DND-41 (cell line): Measurements from ENCODE around the gene NR2C2AP.

Experiments used
- ATAC-seq: fragments of 200-7000 bp; cut with Tn5 transposase; 3 replicates; pipeline ENCODE4 v1.9.1; 2021; ENCODE audit warnings: low read depth; ENCODE audit not compliant: insufficient read depth
- DNase-seq: peaks from one replicate; pipeline ENCODE4 v3.0.0-alpha.2; 2020
- H2AFZ ChIP-seq: 2 replicates; pipeline ENCODE4 v1.6.0; 2012; ENCODE audit warnings: low read depth, low read length
- H3K27ac ChIP-seq: 2 replicates; pipeline ENCODE4 v1.5.1; 2012; ENCODE audit warnings: low read length, inconsistent platforms
- H3K27me3 ChIP-seq: fragments of 200-600 bp; sonication (generic); 2 replicates; pipeline ENCODE4 v1.6.0; 2012; ENCODE audit warnings: low read length, mild to moderate bottlenecking, inconsistent platforms; ENCODE audit not compliant: insufficient read depth, poor library complexity
- H3K36me3 ChIP-seq: 2 replicates; pipeline ENCODE4 v1.5.1; 2012; ENCODE audit warnings: low read length, inconsistent platforms; ENCODE audit not compliant: insufficient read depth
- H3K4me1 ChIP-seq: 2 replicates; pipeline ENCODE4 v1.5.1; 2012; ENCODE audit warnings: mild to moderate bottlenecking, low read length; ENCODE audit not compliant: insufficient read depth
- H3K4me2 ChIP-seq: 2 replicates; pipeline ENCODE4 v1.6.0; 2012; ENCODE audit warnings: mild to moderate bottlenecking, moderate library complexity, low read length, inconsistent platforms; ENCODE audit not compliant: insufficient read depth
- H3K4me3 ChIP-seq, 2 experiments: fragments of 200-600 bp in 1 of 2; shearing (Covaris generic) in 1 of 2; 2 replicates each; pipeline ENCODE4 v1.5.1; 2012 to 2016; ENCODE audit warnings: inconsistent platforms in 2 of 2, low read length in 2 of 2, mild to moderate bottlenecking in 2 of 2, low read depth in 1 of 2, moderate library complexity in 1 of 2
- H3K79me2 ChIP-seq: 2 replicates; pipeline ENCODE4 v1.6.0; 2012; ENCODE audit warnings: low read length, inconsistent platforms; ENCODE audit not compliant: insufficient read depth
- H3K9ac ChIP-seq: 2 replicates; pipeline ENCODE4 v1.6.0; 2012; ENCODE audit warnings: low read depth, mild to moderate bottlenecking, inconsistent platforms, low read length, moderate library complexity
- H3K9me3 ChIP-seq: 2 replicates; pipeline ENCODE4 v1.5.1; 2012; ENCODE audit warnings: low read length, moderate library complexity, mild to moderate bottlenecking, inconsistent platforms; ENCODE audit not compliant: insufficient read depth, severe bottlenecking
- H4K20me1 ChIP-seq: 2 replicates; pipeline ENCODE4 v1.6.0; 2012; ENCODE audit warnings: low read length; ENCODE audit not compliant: insufficient read depth
- CTCF ChIP-seq: IDR thresholded peaks from 2 replicates; pipeline ENCODE4 v1.5.1; 2012; ENCODE audit warnings: borderline replicate concordance, low read length, moderate library complexity, mild to moderate bottlenecking; ENCODE audit not compliant: poor library complexity, severe bottlenecking; ENCODE audit errors: extremely low read depth
- EZH2 ChIP-seq: IDR thresholded peaks from 3 replicates; pipeline ENCODE4 v1.6.1; 2012; ENCODE audit warnings: borderline replicate concordance, low read depth, mild to moderate bottlenecking, moderate library complexity, low read length, inconsistent platforms; ENCODE audit not compliant: severe bottlenecking

The NR2C2AP gene

GRCh38 chr19:19226663-19227062 lies 23.4 kb upstream of the NR2C2AP start:
- Histone ChIP-seq H4K20me1 (no peaks in the 10 kb centered on the region), H3K4me2 (no peak overlapping the region), H3K4me1 (no peaks in the 10 kb centered on the region), H3K9ac (no peak overlapping the region), H3K36me3 (no peaks in the 10 kb centered on the region), H3K27me3 (no peaks in the 10 kb centered on the region), H3K79me2 (no peaks in the 10 kb centered on the region), H3K4me3 (no peak overlapping the region), H3K27ac (no peak overlapping the region), H3K9me3 (no peaks in the 10 kb centered on the region), H2AFZ (no peak overlapping the region)
- ATAC-seq (no peak), DNase-seq (no peak)
- TF ChIP-seq EZH2 = no peak
- no peak for TF ChIP-seq CTCF

GRCh38 chr19:19226204-19226603 lies 23.0 kb upstream of the NR2C2AP start:
- Histone ChIP-seq H3K4me3 (no peak overlapping the region), H3K27me3 (no peaks in the 10 kb centered on the region)
- TF ChIP-seq EZH2 (no peak), CTCF (no peak)

GRCh38 chr19:19224852-19225494 lies 21.8 kb upstream of the NR2C2AP start:
- TF ChIP-seq EZH2 (no peak), CTCF (no peak)
- no peaks in the 10 kb centered on the region for H3K36me3 ChIP-seq
- no peak for ATAC-seq
- H2AFZ ChIP-seq = no peak overlapping the region
- no peaks in the 10 kb centered on the region for H3K27me3 ChIP-seq
- no peak overlapping the region for H3K9ac ChIP-seq
- H3K79me2 ChIP-seq = no peaks in the 10 kb centered on the region
- no peaks in the 10 kb centered on the region for H4K20me1 ChIP-seq
- no peak overlapping the region for H3K4me3 ChIP-seq
- no peak overlapping the region for H3K4me2 ChIP-seq
- no peak overlapping the region for H3K27ac ChIP-seq
- H3K9me3 ChIP-seq = no peaks in the 10 kb centered on the region
- H3K4me1 ChIP-seq = no peaks in the 10 kb centered on the region
- no peak for DNase-seq

More at GRCh38 chr19:19226204-19226603, 23.0 kb upstream of the NR2C2AP start:
- no peak for DNase-seq
- Histone ChIP-seq H3K79me2 (no peaks in the 10 kb centered on the region), H3K9ac (no peak overlapping the region), H3K4me1 (no peaks in the 10 kb centered on the region), H2AFZ (no peak overlapping the region), H3K9me3 (no peaks in the 10 kb centered on the region), H3K4me2 (no peak overlapping the region), H3K36me3 (no peaks in the 10 kb centered on the region), H3K27ac (no peak overlapping the region), H4K20me1 (no peaks in the 10 kb centered on the region)
- no peak for ATAC-seq
